Activated T-cell treated with anti-CD3 and anti-CD28 coated beads, Interleukin-2, amount 50 U/mL, for 72 hours (primary cell): Measurements from ENCODE around the gene GSPT1. TPM values are rescaled to one million over a fixed set of nuclear protein-coding genes. Genes with fewer than 3 reads are reported as not detected.
"Not testable (repeated sequence)": the region's sequence is repeated elsewhere in the genome, so short reads cannot be mapped to it uniquely, and the experiment has no call there.

ENCODE experiments used
- ATAC-seq, 2 donors: fragments of 150-1000 bp; cut with Tn5 transposase; replicated peaks in 1 of 2; 2 replicates each; pipeline ENCODE4 v1.10.0; 2021; ENCODE audit warnings: moderate library complexity in 2 of 2, mild to moderate bottlenecking in 1 of 2
- DNase-seq, 2 donors: peaks; one replicate each; pipeline ENCODE4 v3.0.0; 2021 to 2022; ENCODE audit warnings: mixed read lengths in 1 of 2
- H3K27ac Mint-ChIP-seq: one replicate; pipeline ENCODE4 v1.8.0; 2022; ENCODE audit warnings: mild to moderate bottlenecking, moderate library complexity, mixed read lengths
- H3K27me3 Mint-ChIP-seq: one replicate; pipeline ENCODE4 v1.8.0; 2022; ENCODE audit warnings: low read depth, mixed read lengths
- H3K36me3 Mint-ChIP-seq, 2 donors: one replicate each; pipeline ENCODE4 v1.8.0; 2022; ENCODE audit warnings: mixed read lengths in 2 of 2, mild to moderate bottlenecking in 1 of 2; ENCODE audit not compliant: insufficient read depth in 2 of 2
- H3K4me1 Mint-ChIP-seq: one replicate; pipeline ENCODE4 v1.8.0; 2022; ENCODE audit warnings: low read depth, mixed read lengths
- H3K4me3 Mint-ChIP-seq, 2 donors: one replicate each; pipeline ENCODE4 v1.8.0; 2022; ENCODE audit warnings: mild to moderate bottlenecking in 2 of 2, mixed read lengths in 2 of 2, moderate library complexity in 2 of 2
- H3K9me3 Mint-ChIP-seq, 2 donors: one replicate each; pipeline ENCODE4 v1.8.0; 2022; ENCODE audit warnings: mixed read lengths in 2 of 2
- total RNA-seq, 2 donors: library from RNA; stranded (reverse); gene quantifications; one replicate each; pipeline ENCODE4 v1.2.3, GENCODE V29; 2022

The GSPT1 gene
- total RNA-seq, 2 donors from 2014 or later, result 174 to 183 TPM

DNA sequence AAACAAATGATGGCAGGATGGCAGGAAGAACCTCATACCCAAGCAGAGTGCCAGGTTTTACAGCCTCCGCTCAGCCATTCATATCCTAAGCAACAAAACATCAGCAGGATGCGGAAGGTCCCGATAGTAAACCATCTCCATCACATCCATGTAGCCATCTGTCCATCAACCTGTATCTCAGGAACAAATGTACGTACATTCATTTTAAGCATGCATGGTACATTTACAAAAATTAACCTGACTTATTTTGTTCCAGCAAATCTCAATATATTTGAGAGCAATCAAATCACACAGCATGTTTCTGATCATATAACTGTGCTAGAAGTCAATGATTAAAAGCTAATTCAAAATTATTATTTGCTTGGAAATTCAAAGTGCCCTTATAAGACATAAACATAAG, 26.2 kb upstream of the GSPT1 start, which contains the start of gene NPIPB2:
Gene NPIPB2, minus strand, starts transcription at position 101 of the 400 bp plus-strand sequence. Its CDS starts 0 bp downstream, at position 101.
- not testable (repeated sequence) for DNase-seq, ATAC-seq, H3K4me1 Mint-ChIP-seq, H3K27ac Mint-ChIP-seq, H3K27me3 Mint-ChIP-seq, H3K36me3 Mint-ChIP-seq, H3K9me3 Mint-ChIP-seq, H3K4me3 Mint-ChIP-seq

DNA sequence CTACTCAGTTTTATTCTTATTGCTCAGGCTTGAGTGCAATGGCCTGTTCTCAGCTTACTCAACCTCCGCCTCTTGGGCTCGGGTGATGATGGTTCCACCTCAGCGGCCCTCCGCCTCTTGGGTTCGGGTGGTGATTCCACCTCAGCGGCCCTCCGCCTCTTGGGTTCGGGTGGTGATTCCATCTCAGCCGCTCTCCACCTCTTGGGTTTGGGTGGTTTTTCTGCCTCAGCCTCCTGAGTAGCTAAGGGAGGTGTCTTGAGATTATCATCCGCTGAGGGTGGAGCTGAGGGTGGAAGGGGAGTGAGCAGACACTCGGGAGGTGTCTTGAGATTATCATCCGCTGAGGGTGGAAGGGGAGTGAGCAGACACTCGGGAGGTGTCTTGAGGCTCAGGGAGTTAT, 11.6 kb upstream of the GSPT1 start:
- H3K27me3 Mint-ChIP-seq, H3K9me3 Mint-ChIP-seq, DNase-seq, ATAC-seq, H3K27ac Mint-ChIP-seq, H3K36me3 Mint-ChIP-seq, H3K4me3 Mint-ChIP-seq, H3K4me1 Mint-ChIP-seq: not testable (repeated sequence)

DNA sequence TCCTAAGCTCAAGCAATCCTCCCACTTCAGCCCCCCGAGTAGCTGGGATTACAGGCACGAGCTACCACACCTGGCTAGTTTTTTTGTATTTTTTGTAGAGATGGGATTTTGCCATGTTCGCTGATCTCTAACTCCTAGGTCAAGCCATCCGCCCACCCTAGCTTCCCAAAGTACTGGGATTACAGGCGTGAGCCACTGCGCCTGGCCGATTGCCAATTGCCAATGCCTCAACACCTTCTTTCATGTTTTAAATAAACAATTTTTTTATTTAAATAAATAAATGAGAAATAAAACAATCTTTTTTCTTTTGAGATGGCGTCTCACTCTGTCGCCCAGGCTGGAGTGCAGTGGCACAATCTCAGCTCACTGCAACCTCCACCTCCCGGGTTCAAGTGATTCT, 8.3 kb upstream of the GSPT1 start:
- not testable (repeated sequence) for H3K36me3 Mint-ChIP-seq, H3K27ac Mint-ChIP-seq, DNase-seq, ATAC-seq, H3K9me3 Mint-ChIP-seq, H3K4me3 Mint-ChIP-seq, H3K27me3 Mint-ChIP-seq, H3K4me1 Mint-ChIP-seq

DNA sequence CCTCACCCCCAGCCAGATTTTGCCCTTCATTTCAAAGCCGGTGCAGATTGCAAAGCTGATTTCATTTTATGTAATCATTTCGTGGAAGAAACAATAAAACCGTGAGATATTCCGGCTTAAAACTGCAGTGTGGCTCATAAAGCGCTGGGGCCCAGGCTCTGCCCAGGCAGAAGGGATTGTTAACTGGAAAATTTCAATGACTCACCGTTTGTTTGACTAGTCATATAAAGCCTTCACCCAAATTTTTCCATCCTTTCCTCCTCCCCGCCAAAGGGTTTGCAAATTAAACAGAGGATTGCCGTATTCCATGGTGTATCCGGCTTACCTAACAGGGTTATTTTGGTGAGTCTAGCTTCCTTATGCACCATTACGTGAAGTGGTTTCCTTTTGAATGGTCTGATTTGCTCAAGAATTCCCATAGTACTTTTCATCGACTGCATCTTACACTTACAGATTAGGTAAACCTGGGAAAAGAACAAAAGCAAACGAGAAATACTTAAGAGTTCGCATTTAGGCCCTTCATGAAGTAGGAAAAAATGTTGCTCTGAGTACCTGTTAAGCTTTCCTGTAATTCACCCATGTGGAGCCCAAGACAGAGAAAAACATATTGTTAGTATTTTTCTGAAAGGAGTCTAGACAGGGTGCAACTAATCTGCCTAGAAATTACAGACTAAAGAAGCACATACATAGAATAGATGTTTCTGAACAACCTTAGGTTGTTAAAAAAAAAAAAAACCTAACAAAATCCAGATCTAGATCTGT, 949 bp upstream of the GSPT1 start:
- Mint-ChIP-seq H3K36me3 (peaks cover 11 to 17% of the 10 kb centered on the region in 2 donors), H3K4me1 (peaks cover 39% of the 10 kb centered on the region), H3K4me3 (peak overlapping the region; percentile 88 to 92), H3K27ac (peak overlapping the region; percentile 91), H3K27me3 (peaks cover 5% of the 10 kb centered on the region), H3K9me3 (no peaks in the 10 kb centered on the region)
- no peak for ATAC-seq
- DNase-seq, result no peak

DNA sequence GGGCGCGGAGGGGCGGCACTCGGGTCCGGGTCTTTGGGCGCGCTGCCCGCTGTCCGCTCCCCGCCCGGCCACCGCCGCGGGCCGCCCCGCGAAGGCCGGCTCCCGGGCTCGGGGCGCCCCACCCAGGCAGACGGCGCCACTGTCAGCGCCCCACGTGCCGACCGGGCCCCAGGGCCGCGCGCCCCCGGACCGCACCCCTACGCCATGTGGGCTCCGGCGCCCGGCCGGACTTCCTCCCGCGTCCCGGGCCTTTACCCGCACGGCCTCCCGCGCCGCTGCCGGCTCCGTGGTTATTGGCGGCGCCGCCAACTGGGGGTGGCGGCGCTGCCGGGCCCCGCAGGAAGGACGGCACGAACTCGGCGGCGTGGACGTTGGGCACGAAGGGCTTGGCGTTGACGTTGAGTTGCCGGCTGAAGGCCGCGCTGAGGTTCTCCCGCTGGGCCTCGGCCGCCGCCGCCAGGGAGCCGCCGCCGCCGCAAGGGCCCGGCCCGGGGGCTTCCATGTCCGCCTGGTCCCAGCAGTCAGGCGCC, 577 bp downstream of the GSPT1 start:
- peaks cover 5% of the 10 kb centered on the region for H3K27me3 Mint-ChIP-seq
- ATAC-seq (peak; percentile 19 to 37), DNase-seq (peak; percentile 49 to 71)
- peak overlapping the region; percentile 99 for H3K27ac Mint-ChIP-seq
- H3K9me3 Mint-ChIP-seq, result no peaks in the 10 kb centered on the region
- peaks cover 11 to 22% of the 10 kb centered on the region in 2 donors for H3K36me3 Mint-ChIP-seq
- H3K4me3 Mint-ChIP-seq, result peak overlapping the region; percentile 90 to 100
- peaks cover 52% of the 10 kb centered on the region for H3K4me1 Mint-ChIP-seq

DNA sequence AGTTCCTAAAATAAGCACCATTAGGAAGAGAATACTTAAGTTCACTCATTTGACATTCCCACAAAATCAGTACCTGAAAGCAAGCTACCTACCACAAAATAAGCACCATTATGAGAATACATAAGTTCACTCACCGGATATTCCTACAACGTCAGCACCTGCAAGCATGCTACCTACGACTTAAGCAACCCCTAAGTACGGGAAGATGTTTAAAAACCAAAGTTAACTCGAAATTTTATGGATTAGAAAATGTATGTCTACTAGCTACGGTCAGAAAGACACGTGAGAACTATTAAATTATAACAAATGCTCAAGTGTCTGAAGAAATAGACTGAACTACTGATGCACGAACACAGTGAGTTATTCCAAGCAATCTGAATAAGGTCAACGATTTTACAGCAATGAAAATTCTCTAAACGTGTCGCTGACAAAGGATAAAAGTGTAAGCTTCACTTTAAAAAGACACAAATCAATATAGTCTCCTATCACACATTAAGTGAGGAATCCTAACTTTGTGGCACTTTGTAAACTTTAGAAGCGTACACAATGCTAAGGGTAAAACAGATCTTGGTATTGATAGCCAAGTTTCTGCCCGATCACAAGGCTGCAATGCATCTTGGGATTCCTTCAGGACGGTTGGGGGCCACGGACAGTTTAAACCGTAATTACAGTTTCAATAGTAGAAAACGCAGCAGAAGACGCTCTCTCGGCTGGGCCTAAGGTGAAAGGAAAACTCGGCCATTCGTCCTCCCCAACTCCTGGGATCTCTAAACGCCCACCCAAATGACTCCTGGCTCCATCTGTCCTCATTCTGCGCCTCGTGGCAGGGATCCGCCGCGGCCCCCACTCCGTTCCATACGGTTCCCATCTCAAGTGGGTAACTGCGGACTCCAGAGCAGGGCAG, 1.3 kb downstream of the GSPT1 start:
- ATAC-seq, result no peak
- H3K36me3 Mint-ChIP-seq, result peaks cover 11 to 22% of the 10 kb centered on the region in 2 donors
- H3K27me3 Mint-ChIP-seq, result no peaks in the 10 kb centered on the region
- no peaks in the 10 kb centered on the region for H3K9me3 Mint-ChIP-seq
- peak overlapping the region; percentile 99 for H3K27ac Mint-ChIP-seq
- peak; percentile 27 to 35 for DNase-seq
- H3K4me3 Mint-ChIP-seq, result peak overlapping the region; percentile 90 to 100
- H3K4me1 Mint-ChIP-seq, result peaks cover 59% of the 10 kb centered on the region

DNA sequence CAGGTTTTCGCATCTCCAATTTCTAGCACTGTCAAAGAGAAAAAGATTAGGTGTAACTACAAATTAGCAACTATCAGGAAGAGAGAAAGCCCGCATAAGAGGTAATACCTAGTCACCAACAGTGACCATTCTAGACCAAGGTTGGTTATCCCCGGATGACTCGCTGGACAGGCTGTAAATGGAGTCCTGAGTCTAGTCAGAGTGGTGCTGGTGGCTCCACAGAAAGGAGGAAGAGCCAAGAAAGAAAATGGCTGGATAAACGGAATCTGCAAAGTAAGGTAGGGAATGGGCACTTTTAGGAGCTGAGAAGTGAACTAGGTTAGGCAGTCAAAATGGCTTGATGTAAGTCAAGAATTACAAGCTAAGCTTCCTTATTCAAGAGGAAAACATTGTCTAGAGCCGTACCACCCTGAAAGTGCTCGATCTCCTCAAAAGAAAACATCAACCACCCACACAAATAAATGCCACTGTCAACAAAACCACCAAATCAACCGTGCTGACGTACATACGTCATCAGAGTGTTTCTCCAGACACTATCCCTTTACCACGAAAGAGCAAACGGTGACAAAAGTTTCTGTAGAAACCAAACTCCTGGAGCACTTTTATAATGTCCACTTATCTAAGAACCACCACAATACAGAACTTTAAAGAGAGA, 2.2 kb downstream of the GSPT1 start:
- DNase-seq, result peak; percentile 31 to 37
- Mint-ChIP-seq H3K4me1 (peaks cover 64% of the 10 kb centered on the region), H3K9me3 (no peaks in the 10 kb centered on the region), H3K36me3 (peaks cover 11 to 22% of the 10 kb centered on the region in 2 donors), H3K27ac (peak overlapping the region; percentile 99), H3K4me3 (peak overlapping the region; percentile 90 to 100), H3K27me3 (no peaks in the 10 kb centered on the region)
- ATAC-seq, result no peak

DNA sequence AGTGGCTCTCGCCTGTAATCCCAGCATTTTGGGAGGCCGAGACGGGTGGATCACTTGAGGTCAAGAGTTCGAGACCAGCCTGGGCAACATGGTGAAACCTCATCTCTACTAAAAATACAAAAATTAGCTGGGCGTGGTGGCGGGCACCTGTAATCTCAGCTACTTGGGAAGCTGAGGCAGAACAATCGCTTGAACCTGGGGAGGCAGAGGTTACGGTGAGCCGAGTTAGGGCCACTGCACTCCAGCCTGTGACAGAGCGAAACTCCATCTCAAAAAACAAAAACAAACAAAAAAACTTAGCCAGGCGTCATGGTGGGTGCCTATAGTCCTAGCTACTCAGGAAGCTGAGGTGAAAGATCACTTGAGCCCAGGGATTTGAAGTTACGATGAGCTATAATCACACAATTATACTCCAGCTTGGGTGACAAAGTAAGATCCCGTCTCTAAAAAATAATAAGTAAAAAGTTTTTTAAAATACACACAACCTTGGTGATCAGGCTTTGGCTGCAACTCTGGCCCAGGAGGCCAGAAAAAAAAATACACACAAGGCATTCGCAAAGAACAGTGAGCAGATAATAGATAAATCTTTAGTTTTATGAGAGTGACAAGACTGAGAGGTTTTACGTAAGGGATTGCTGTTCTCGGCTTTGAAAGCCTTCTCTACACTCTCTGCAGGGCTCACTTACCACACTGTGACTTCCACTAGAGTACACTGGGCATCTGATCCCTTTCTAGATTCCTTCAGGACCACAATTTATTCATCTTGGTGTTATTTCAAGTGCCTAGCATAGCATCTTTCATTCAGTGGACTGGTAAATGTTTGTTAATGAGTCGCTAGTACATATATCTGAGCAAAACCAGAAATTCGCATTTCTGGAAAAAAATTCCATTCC, 5.9 kb downstream of the GSPT1 start:
- Mint-ChIP-seq H3K27me3 (no peaks in the 10 kb centered on the region), H3K36me3 (peaks cover 13 to 31% of the 10 kb centered on the region in 2 donors), H3K9me3 (no peaks in the 10 kb centered on the region), H3K4me3 (peak overlapping the region; percentile 15 to 64), H3K4me1 (peaks cover 78% of the 10 kb centered on the region), H3K27ac (peak overlapping the region; percentile 21)
- DNase-seq (no peak), ATAC-seq (no peak)

DNA sequence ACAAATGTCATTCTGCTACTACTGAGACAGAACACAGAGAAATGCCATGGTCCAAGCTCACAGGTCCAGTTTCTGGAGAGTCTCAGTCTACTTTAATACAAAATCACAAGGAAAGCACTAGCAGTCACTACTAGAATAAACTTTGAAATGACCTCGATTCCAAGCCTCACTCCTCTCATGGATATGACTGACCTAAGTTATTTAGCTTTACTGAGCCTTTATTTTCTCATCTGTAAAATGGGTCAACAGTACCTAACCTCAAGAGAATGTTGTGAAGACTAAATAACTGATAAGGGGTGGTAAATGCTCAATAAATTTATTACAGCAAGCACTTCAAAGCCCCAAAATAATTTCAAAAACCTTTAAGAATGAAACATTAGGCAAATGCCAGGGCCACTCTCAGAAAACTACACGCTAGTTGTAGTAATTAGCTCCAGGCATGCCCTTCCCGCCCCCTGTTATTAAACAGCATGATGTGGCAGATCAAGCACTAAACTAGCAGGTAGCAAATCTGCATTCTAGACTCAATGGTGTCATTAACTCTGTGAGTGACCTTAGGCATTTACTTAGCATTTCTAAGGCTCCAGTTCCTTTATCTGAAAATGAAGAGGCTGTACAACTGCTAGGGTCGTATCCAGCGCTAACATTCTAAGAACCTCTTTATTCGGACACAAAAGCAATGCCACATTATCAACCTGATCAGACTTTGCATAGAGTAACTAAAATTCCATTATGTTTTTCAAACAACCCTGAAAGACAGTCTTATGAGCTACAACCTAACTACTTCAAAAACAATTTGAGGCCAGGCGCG, 8.4 kb downstream of the GSPT1 start:
- Mint-ChIP-seq H3K4me3 (no peak overlapping the region), H3K27ac (peak overlapping the region; percentile 81), H3K9me3 (no peaks in the 10 kb centered on the region), H3K36me3 (peaks cover 3 to 15% of the 10 kb centered on the region in 2 donors), H3K4me1 (peaks cover 57% of the 10 kb centered on the region), H3K27me3 (no peaks in the 10 kb centered on the region)
- no peak for DNase-seq
- no peak for ATAC-seq

DNA sequence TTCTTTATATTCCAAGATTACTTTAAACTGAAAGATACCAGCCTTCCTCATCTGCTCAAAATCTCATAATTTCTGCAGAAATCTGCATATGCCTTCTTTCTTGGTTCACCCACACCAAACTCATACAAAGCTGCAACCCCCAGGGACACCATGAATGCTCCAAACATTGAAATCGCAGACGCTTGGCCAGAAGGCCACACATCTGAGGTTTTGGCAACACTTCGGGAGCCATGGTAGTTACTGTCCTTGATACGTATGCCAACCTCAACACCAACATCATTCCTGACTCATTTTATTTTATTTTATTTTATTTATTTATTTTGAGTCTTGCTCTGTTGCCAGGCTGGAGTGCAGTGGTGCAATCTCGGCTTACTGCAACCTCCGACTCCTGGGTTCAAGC, 11.8 kb downstream of the GSPT1 start:
- Mint-ChIP-seq H3K4me3 (no peak overlapping the region), H3K9me3 (no peaks in the 10 kb centered on the region), H3K36me3 (peaks cover 3 to 10% of the 10 kb centered on the region in 2 donors), H3K27ac (no peak overlapping the region), H3K4me1 (peaks cover 44% of the 10 kb centered on the region), H3K27me3 (no peaks in the 10 kb centered on the region)
- ATAC-seq, result no peak
- no peak for DNase-seq

DNA sequence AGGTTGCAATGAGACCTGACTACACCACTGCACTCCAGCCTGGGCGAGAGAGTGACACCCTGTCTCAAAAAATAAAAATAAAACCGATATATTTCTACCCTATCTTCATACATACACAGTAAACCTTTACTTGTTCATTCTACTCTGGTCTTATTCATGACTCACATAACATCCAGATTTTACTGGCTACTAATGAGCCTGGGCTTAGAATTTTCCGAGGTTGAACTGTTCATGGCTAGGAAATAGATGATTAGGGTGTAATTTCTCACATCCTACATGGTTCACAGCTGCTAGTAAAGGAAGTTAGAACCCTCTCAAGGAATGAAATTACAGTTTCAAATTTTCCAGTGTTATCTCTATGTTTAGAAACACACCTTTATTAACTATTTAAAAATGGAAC, 14.7 kb downstream of the GSPT1 start:
- Mint-ChIP-seq H3K4me3 (peak overlapping the region in 1 of 2 donors; percentile 25), H3K9me3 (no peaks in the 10 kb centered on the region), H3K27me3 (no peaks in the 10 kb centered on the region), H3K36me3 (peaks cover 3 to 7% of the 10 kb centered on the region in 2 donors), H3K4me1 (peaks cover 44% of the 10 kb centered on the region), H3K27ac (peak overlapping the region; percentile 87)
- no peak for DNase-seq
- ATAC-seq, result peak; percentile 31 to 58
